ENCODE results near the gene PSME3.
"Not testable (repeated sequence)": the region's sequence is repeated elsewhere in the genome, so short reads cannot be mapped to it uniquely, and the experiment has no call there.

The PSME3 gene

GRCh38 chr17:42877037-42877436 is 43.8 kb downstream of the PSME3 start:
- DNase-seq (ENCODE audit: low read depth) = no peak

GRCh38 chr17:42878123-42878880 is 45.1 kb downstream of the PSME3 start:
- no peak for DNase-seq (ENCODE audit: low read depth)

- no peak for DNase-seq (ENCODE audit: low read depth)
Observed at GRCh38 chr17:42878924-42879595, 45.9 kb downstream of the PSME3 start.

DNA sequence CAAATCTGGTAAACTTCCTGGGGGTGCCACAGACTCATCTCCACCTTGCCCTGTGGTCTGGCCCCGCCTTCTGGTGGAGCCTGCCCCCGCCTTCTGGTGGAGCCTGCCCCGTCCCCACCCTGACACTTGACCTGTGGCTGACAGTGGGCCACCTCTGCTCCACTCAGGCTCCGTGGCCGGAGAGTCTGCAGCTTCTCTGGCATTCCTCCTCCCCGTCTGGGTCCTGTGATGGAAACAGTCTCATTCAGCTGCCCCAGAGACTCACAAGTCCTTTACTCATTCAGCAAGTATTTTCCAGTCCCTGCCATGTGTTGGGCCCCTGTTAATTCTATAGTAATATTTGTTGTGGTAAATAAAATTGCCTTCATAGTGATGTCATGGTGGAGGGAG is 46.4 kb downstream of the PSME3 start:
- no peak for DNase-seq (ENCODE audit: low read depth)

- DNase-seq (ENCODE audit: low read depth) = no peak
Observed at GRCh38 chr17:42880776-42881310, 47.6 kb downstream of the PSME3 start.

DNA sequence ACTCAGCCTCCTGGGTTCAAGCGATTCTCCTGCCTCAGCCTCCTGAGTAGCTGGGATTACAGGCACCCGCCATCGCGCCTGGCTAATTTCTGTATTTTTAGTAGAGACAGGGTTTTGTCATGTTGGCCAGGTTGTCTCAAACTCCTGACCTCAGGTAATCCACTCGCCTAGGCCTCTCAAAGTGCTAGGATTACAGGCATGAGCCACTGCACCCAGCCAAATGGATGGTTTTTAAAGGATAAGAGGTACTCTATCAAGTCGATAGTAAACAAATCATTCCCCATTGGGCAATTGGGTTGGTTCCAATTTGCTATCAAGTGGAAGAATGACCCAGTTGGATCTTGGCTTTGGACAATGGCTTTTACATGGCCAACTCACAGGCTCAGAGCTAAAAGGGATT is 48.5 kb downstream of the PSME3 start:
- DNase-seq (ENCODE audit: low read depth) = not testable (repeated sequence)

DNA sequence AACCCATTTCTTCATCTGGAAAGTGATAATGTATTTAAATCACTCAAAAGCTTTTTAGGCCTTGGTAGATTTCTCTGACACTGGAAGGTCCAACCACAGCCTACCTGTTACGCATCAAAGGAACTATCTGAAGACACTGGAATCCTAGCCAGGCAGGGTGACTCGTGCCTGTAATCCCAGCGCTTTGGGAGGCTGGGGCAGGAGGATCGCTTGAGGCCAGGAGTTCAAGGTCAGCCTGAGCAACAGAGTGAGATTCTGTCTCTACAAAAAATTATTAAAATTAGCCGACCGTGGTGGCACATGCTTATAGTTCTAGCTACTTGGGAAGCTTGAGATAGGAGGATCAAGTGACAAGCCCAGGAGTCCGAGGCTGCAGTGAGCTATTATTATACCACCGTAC is 49.0 kb downstream of the PSME3 start:
- no peak for DNase-seq (ENCODE audit: low read depth)

GRCh38 chr17:42883802-42884558 is 50.8 kb downstream of the PSME3 start:
- DNase-seq (ENCODE audit: low read depth) = no peak

- DNase-seq (ENCODE audit: low read depth) = not testable (repeated sequence)
Observed at GRCh38 chr17:42885806-42886205, 52.6 kb downstream of the PSME3 start.

GRCh38 chr17:42886283-42887176 is 53.3 kb downstream of the PSME3 start:
- DNase-seq (ENCODE audit: low read depth) = no peak

DNA sequence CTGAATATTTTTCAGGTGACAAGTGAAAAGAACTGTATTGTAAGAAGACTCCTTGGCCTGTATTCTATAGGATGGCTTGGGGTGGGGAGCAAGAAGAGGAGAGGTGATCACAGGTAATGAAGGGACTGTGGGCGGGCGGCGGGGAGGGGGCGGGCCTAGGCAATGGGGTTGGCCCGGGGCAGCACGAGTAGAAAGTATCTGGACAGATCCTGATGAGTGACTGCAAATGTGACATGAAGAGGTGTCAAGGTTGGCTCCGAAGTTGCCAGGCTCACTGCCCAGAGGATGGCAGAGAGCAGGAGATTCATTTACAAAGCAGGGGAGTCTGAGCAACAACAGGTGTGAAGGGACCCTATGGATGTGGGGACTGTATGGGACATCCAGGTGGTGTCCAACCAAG is 56.6 kb downstream of the PSME3 start:
- DNase-seq (ENCODE audit: low read depth) = no peak

- DNase-seq (ENCODE audit: low read depth) = no peak
Observed at GRCh38 chr17:42891539-42892152, 58.4 kb downstream of the PSME3 start.

GRCh38 chr17:42893359-42893758 is 60.2 kb downstream of the PSME3 start:
- no peak for DNase-seq (ENCODE audit: low read depth)

All from T follicular helper cell (primary cell).